SK-N-MC (cell line): Measurements from ENCODE around the gene PRKG1.

Experiments used
- EZH2 ChIP-seq: fragments of 200-600 bp; sonication (generic); IDR thresholded peaks from one replicate; pipeline ENCODE4 v1.6.1; 2017; ENCODE audit warnings: antibody characterized with exemption
- POLR2AphosphoS5 ChIP-seq: IDR thresholded peaks from 2 replicates; pipeline ENCODE4 v1.6.1; 2012; ENCODE audit warnings: mild to moderate bottlenecking, low read depth, low read length, borderline replicate concordance

DNA sequence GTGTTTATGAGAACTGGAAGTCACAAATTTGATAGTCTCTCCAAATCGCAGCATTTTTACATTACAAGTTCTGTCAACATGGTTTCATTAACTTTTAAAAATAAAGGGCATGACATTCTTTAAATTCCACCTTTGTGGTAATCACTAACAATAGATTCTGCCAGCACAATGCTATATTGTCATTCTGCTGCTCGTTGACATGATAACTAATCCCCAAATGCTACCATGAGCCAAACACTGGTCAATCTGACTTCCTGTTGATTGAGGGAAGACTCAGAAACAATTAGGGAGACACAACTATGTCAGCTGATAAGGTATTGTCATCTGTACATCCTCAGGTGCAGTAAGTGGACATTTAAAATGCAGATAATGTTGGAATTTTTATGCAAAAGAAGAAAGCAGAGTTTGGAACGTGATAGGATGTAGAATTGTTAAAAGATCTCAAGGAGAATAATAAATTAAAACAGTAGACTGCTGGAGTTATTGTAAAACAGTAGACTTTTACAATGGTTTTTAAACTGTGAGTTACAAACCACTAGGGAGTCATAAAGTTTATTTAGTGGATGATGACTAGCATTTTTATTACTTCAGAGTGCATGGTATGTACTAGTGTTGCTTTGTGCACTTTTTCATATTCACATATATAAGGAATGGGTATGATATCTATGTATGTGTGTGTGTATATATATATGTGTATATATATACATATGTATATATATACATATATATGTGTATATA lies 1113.4 kb downstream of the PRKG1 start:
- TF ChIP-seq POLR2AphosphoS5 (no peak), EZH2 (no peak)
